ENCODE measurements around the gene PDLIM5. TPM values are rescaled to one million over a fixed set of nuclear protein-coding genes. Genes with fewer than 3 reads are reported as not detected.

PDLIM5 gene
- total RNA-seq, 5 donors from 2014 or later (not counting 1 experiment from before 2014, with no cell fraction given), result 27.1 to 32.0 (median 29.6) TPM

- H3K4me3 Mint-ChIP-seq, result no peak overlapping the region
- CTCF ChIA-PET, result interaction anchor here in 1 of 2 donors (0.7 kb wide), 1 partner anchor 29 kb away, joined by 3 read pairs; no protein-coding TSS in a partner anchor
- H3K36me3 ChIP-seq (ENCODE audit: control insufficient read depth in 2 of 2, extremely low read depth in 1 of 2, insufficient read depth in 1 of 2, low read length in 1 of 2), result peaks cover 0 to 2% of the 10 kb centered on the region in 2 donors
- no peaks in the 10 kb centered on the region for H3K9me3 Mint-ChIP-seq
- ATAC-seq (replicated peaks in 1 of 4) (no peak), DNase-seq (no peak)
- H3K27ac ChIP-seq (ENCODE audit: low read length), result no peak overlapping the region
- POLR2A ChIA-PET, result no interaction called here
- no peaks in the 10 kb centered on the region for H3K27me3 ChIP-seq (replicated peaks in 1 of 2; ENCODE audit: control insufficient read depth in 2 of 2, extremely low read depth in 1 of 2, insufficient read depth in 2 of 2, low read length in 1 of 2)
- 83% methylated on average over 1 of the region's 1 CpG for WGBS (ENCODE audit: insufficient coverage)
- H3K27ac Mint-ChIP-seq, result no peak overlapping the region
- no peaks in the 10 kb centered on the region for H3K9me3 ChIP-seq
- H3K36me3 Mint-ChIP-seq, result peaks cover 39% of the 10 kb centered on the region
- H3K4me3 ChIP-seq (ENCODE audit: control insufficient read depth in 1 of 2, extremely low read depth in 1 of 2, low read length in 1 of 2), result no peak overlapping the region
- H3K4me1 ChIP-seq (ENCODE audit: control insufficient read depth in 1 of 2, extremely low read depth in 1 of 2, insufficient read depth in 2 of 2, low read length in 2 of 2), result no peaks in the 10 kb centered on the region
- no peaks in the 10 kb centered on the region for H3K27me3 Mint-ChIP-seq
- H3K4me1 Mint-ChIP-seq, result no peaks in the 10 kb centered on the region
Measured at GRCh38 chr4:94649381-94650133, 197.8 kb downstream of the PDLIM5 start.

DNA sequence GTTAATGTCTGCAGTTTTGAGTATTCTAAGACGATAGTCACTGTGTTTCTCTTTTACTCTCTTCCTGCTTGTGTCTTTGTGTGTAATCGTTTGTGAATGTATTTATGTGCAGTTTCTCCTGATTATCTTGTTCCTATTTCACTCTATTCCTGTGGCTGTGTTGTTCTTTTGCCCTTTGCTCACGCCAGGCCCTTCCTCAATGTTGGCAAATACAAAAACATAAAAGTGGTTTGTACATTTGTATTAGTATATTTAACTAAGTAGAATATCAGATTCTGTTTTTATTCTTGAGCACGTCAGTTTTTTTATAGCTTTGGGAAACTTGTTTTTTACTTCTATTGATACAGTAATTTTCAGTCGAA is 198.4 kb downstream of the PDLIM5 start:
- Mint-ChIP-seq H3K27ac (no peak overlapping the region), H3K4me3 (no peak overlapping the region), H3K36me3 (peaks cover 38% of the 10 kb centered on the region), H3K9me3 (no peaks in the 10 kb centered on the region), H3K4me1 (no peaks in the 10 kb centered on the region), H3K27me3 (no peaks in the 10 kb centered on the region)
- no peak overlapping the region for H3K4me3 ChIP-seq (ENCODE audit: control insufficient read depth in 1 of 2, extremely low read depth in 1 of 2, low read length in 1 of 2)
- no peaks in the 10 kb centered on the region for H3K27me3 ChIP-seq (replicated peaks in 1 of 2; ENCODE audit: control insufficient read depth in 2 of 2, extremely low read depth in 1 of 2, insufficient read depth in 2 of 2, low read length in 1 of 2)
- POLR2A ChIA-PET, result no interaction called here
- no peak for ATAC-seq (replicated peaks in 1 of 4)
- no peak overlapping the region for H3K27ac ChIP-seq (ENCODE audit: low read length)
- DNase-seq, result no peak
- 100% methylated on average over 1 of the region's 5 CpGs for WGBS (ENCODE audit: insufficient coverage)
- CTCF ChIA-PET, result no interaction called here
- H3K36me3 ChIP-seq (ENCODE audit: control insufficient read depth in 2 of 2, extremely low read depth in 1 of 2, insufficient read depth in 1 of 2, low read length in 1 of 2), result peaks cover 0 to 2% of the 10 kb centered on the region in 2 donors
- H3K9me3 ChIP-seq, result no peaks in the 10 kb centered on the region
- H3K4me1 ChIP-seq (ENCODE audit: control insufficient read depth in 1 of 2, extremely low read depth in 1 of 2, insufficient read depth in 2 of 2, low read length in 2 of 2), result no peaks in the 10 kb centered on the region

DNA sequence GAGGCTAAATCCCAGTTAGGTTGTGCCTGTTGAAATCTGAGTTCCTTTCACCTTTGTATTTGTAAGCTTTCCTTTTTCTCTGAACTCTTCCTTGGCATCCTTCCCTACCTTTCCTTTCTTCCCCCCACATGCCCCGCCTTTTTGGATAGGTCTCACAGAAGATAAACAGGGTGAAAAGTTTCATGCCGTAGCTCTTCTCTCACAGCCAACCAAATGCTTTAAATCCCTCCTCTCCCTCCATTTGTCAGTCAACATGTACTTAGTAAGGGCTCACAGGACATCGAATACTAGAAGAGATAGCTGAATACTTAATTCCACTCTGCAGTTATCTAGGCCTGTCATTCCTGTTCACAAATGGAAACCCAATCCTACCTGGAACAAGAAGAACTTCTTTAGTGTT is 198.9 kb downstream of the PDLIM5 start:
- Histone ChIP-seq H3K4me3 (ENCODE audit: control insufficient read depth in 1 of 2, extremely low read depth in 1 of 2, low read length in 1 of 2) (no peak overlapping the region), H3K4me1 (ENCODE audit: control insufficient read depth in 1 of 2, extremely low read depth in 1 of 2, insufficient read depth in 2 of 2, low read length in 2 of 2) (no peaks in the 10 kb centered on the region), H3K27me3 (replicated peaks in 1 of 2; ENCODE audit: control insufficient read depth in 2 of 2, extremely low read depth in 1 of 2, insufficient read depth in 2 of 2, low read length in 1 of 2) (no peaks in the 10 kb centered on the region), H3K9me3 (no peaks in the 10 kb centered on the region), H3K27ac (ENCODE audit: low read length) (no peak overlapping the region), H3K36me3 (ENCODE audit: control insufficient read depth in 2 of 2, extremely low read depth in 1 of 2, insufficient read depth in 1 of 2, low read length in 1 of 2) (peaks cover 0 to 2% of the 10 kb centered on the region in 2 donors)
- POLR2A ChIA-PET, result no interaction called here
- no CpG with 5 or more reads among the region's 3 CpGs for whole genome bisulfite sequencing (ENCODE audit: insufficient coverage)
- DNase-seq (no peak), ATAC-seq (replicated peaks in 1 of 4) (no peak)
- Mint-ChIP-seq H3K27ac (no peak overlapping the region), H3K27me3 (no peaks in the 10 kb centered on the region), H3K9me3 (no peaks in the 10 kb centered on the region), H3K4me1 (no peaks in the 10 kb centered on the region), H3K4me3 (no peak overlapping the region), H3K36me3 (peaks cover 34% of the 10 kb centered on the region)
- CTCF ChIA-PET, result no interaction called here

DNA sequence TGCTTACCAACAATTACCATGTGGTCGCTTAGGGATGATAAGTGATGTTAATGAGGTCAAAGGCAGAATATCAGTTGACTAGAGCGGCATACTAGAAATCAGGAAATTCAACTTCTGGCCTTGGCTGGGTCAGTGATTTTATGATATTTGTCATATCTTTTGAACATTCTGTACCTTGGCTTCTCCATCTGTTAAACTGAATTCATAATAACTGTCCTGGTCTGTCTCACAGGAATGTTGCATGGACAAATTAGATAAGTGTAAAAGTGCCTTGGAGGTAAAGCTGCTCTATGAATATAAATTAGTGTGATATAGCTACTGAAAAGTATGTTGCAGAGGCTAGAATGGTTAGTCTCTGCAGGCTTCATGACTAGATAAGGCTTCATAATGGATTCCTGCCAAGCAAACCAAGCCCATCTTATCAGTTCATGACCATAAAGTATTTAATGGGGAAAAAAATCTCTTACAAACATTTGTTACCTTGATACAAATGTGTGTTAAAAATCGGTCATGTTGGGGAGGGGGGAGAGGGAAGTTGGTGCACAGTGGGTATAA is 201.4 kb downstream of the PDLIM5 start:
- no peaks in the 10 kb centered on the region for H3K27me3 Mint-ChIP-seq
- no peak overlapping the region for H3K4me3 Mint-ChIP-seq
- Histone ChIP-seq H3K27me3 (replicated peaks in 1 of 2; ENCODE audit: control insufficient read depth in 2 of 2, extremely low read depth in 1 of 2, insufficient read depth in 2 of 2, low read length in 1 of 2) (no peaks in the 10 kb centered on the region), H3K36me3 (ENCODE audit: control insufficient read depth in 2 of 2, extremely low read depth in 1 of 2, insufficient read depth in 1 of 2, low read length in 1 of 2) (peaks cover 0 to 2% of the 10 kb centered on the region in 2 donors), H3K4me3 (ENCODE audit: control insufficient read depth in 1 of 2, extremely low read depth in 1 of 2, low read length in 1 of 2) (no peak overlapping the region), H3K9me3 (no peaks in the 10 kb centered on the region), H3K4me1 (ENCODE audit: control insufficient read depth in 1 of 2, extremely low read depth in 1 of 2, insufficient read depth in 2 of 2, low read length in 2 of 2) (no peaks in the 10 kb centered on the region), H3K27ac (ENCODE audit: low read length) (no peak overlapping the region)
- no peaks in the 10 kb centered on the region for H3K4me1 Mint-ChIP-seq
- H3K27ac Mint-ChIP-seq, result no peak overlapping the region
- ChIA-PET CTCF (interaction anchor here in 1 of 2 donors (0.7 kb wide), 1 partner anchor 450 kb away, joined by 3 read pairs; no protein-coding TSS in a partner anchor), POLR2A (no interaction called here)
- H3K9me3 Mint-ChIP-seq, result no peaks in the 10 kb centered on the region
- DNase-seq, result no peak
- no peak for ATAC-seq (replicated peaks in 1 of 4)
- WGBS (ENCODE audit: insufficient coverage), result no CpG with 5 or more reads among the region's 3 CpGs
- peaks cover 29% of the 10 kb centered on the region for H3K36me3 Mint-ChIP-seq

GRCh38 chr4:94653984-94654609 is 202.4 kb downstream of the PDLIM5 start:
- Histone ChIP-seq H3K4me1 (ENCODE audit: control insufficient read depth in 1 of 2, extremely low read depth in 1 of 2, insufficient read depth in 2 of 2, low read length in 2 of 2) (no peaks in the 10 kb centered on the region), H3K27ac (ENCODE audit: low read length) (no peak overlapping the region), H3K27me3 (replicated peaks in 1 of 2; ENCODE audit: control insufficient read depth in 2 of 2, extremely low read depth in 1 of 2, insufficient read depth in 2 of 2, low read length in 1 of 2) (no peaks in the 10 kb centered on the region), H3K9me3 (no peaks in the 10 kb centered on the region), H3K4me3 (ENCODE audit: control insufficient read depth in 1 of 2, extremely low read depth in 1 of 2, low read length in 1 of 2) (no peak overlapping the region), H3K36me3 (ENCODE audit: control insufficient read depth in 2 of 2, extremely low read depth in 1 of 2, insufficient read depth in 1 of 2, low read length in 1 of 2) (peaks cover 0 to 2% of the 10 kb centered on the region in 2 donors)
- H3K27ac Mint-ChIP-seq, result no peak overlapping the region
- WGBS (ENCODE audit: insufficient coverage), result 83% methylated on average over 1 of the region's 3 CpGs
- H3K4me3 Mint-ChIP-seq, result no peak overlapping the region
- DNase-seq (no peak), ATAC-seq (replicated peaks in 1 of 4) (no peak)
- H3K27me3 Mint-ChIP-seq, result no peaks in the 10 kb centered on the region
- H3K36me3 Mint-ChIP-seq, result peaks cover 37% of the 10 kb centered on the region
- CTCF ChIA-PET, result no interaction called here
- H3K9me3 Mint-ChIP-seq, result no peaks in the 10 kb centered on the region
- POLR2A ChIA-PET, result no interaction called here
- H3K4me1 Mint-ChIP-seq, result no peaks in the 10 kb centered on the region

DNA sequence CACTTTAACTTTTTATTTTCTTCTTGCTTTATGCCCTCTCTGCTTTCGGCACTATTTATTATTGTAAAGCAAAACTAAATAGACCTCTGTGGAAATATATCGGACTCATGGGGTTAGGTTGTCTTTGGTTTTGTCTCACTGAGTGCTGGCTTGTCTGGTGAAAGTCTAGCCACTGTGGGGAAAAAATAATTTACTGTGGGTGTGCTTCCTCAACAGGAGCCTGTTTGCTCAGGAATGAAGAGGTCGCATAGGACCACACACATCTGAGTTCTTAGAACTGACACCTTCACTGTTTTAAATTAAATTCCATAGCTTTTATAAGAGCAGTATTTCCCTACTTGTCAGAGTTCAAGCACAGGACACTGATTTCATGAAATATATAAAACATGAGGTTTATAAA is 203.0 kb downstream of the PDLIM5 start:
- no peak overlapping the region for H3K27ac ChIP-seq (ENCODE audit: low read length)
- H3K4me3 Mint-ChIP-seq, result no peak overlapping the region
- H3K4me3 ChIP-seq (ENCODE audit: control insufficient read depth in 1 of 2, extremely low read depth in 1 of 2, low read length in 1 of 2), result no peak overlapping the region
- peaks cover 0 to 2% of the 10 kb centered on the region in 2 donors for H3K36me3 ChIP-seq (ENCODE audit: control insufficient read depth in 2 of 2, extremely low read depth in 1 of 2, insufficient read depth in 1 of 2, low read length in 1 of 2)
- peaks cover 36% of the 10 kb centered on the region for H3K36me3 Mint-ChIP-seq
- ATAC-seq (replicated peaks in 1 of 4) (no peak), DNase-seq (no peak)
- no peaks in the 10 kb centered on the region for H3K4me1 ChIP-seq (ENCODE audit: control insufficient read depth in 1 of 2, extremely low read depth in 1 of 2, insufficient read depth in 2 of 2, low read length in 2 of 2)
- no peaks in the 10 kb centered on the region for H3K27me3 Mint-ChIP-seq
- WGBS (ENCODE audit: insufficient coverage), result 60% methylated on average over 1 of the region's 3 CpGs
- H3K4me1 Mint-ChIP-seq, result no peaks in the 10 kb centered on the region
- ChIA-PET POLR2A (no interaction called here), CTCF (no interaction called here)
- H3K27me3 ChIP-seq (replicated peaks in 1 of 2; ENCODE audit: control insufficient read depth in 2 of 2, extremely low read depth in 1 of 2, insufficient read depth in 2 of 2, low read length in 1 of 2), result no peaks in the 10 kb centered on the region
- H3K9me3 ChIP-seq, result no peaks in the 10 kb centered on the region
- H3K27ac Mint-ChIP-seq, result no peak overlapping the region
- H3K9me3 Mint-ChIP-seq, result no peaks in the 10 kb centered on the region
